GM11168 (cell line): ENCODE results near the gene LPP.

Source experiments
- in situ Hi-C: fragments of 300-500 bp; cut with MboI; formaldehyde crosslinking; loops from one replicate; pipeline ENCODE4 v1.12.0; 2022; ENCODE audit warnings: low sequenced_read_pairs; ENCODE audit not compliant: unreplicated experiment

The LPP gene

GRCh38 chr3:188166441-188166840 lies 12.5 kb downstream of the LPP start:
- in situ Hi-C loops, result no loop called here

- in situ Hi-C loops, result no loop called here
Measured at GRCh38 chr3:188168186-188168585, 14.2 kb downstream of the LPP start.

GRCh38 chr3:188168648-188169047 lies 14.7 kb downstream of the LPP start:
- in situ Hi-C loops, result no loop called here

- in situ Hi-C loops, result no loop called here
Measured at GRCh38 chr3:188169830-188170455, 16.0 kb downstream of the LPP start.

- in situ Hi-C loops, result no loop called here
Measured at GRCh38 chr3:188170461-188171459, 16.8 kb downstream of the LPP start.

GRCh38 chr3:188171682-188172467 lies 17.9 kb downstream of the LPP start:
- in situ Hi-C loops, result no loop called here

GRCh38 chr3:188174317-188175044 lies 20.5 kb downstream of the LPP start:
- in situ Hi-C loops, result no loop called here

GRCh38 chr3:188176476-188176875 lies 22.5 kb downstream of the LPP start:
- in situ Hi-C loops, result no loop called here

GRCh38 chr3:188176884-188177283 lies 22.9 kb downstream of the LPP start:
- in situ Hi-C loops, result no loop called here

GRCh38 chr3:188177721-188178120 lies 23.8 kb downstream of the LPP start:
- in situ Hi-C loops, result no loop called here

- in situ Hi-C loops, result no loop called here
Measured at GRCh38 chr3:188178293-188178936, 24.5 kb downstream of the LPP start.

- in situ Hi-C loops, result no loop called here
Measured at GRCh38 chr3:188179006-188179966, 25.3 kb downstream of the LPP start.

- in situ Hi-C loops, result no loop called here
Measured at GRCh38 chr3:188180114-188180513, 26.2 kb downstream of the LPP start.

GRCh38 chr3:188183452-188183851 lies 29.5 kb downstream of the LPP start:
- in situ Hi-C loops, result no loop called here

GRCh38 chr3:188184160-188184559 lies 30.2 kb downstream of the LPP start:
- in situ Hi-C loops, result no loop called here

GRCh38 chr3:188184649-188185048 lies 30.7 kb downstream of the LPP start:
- in situ Hi-C loops, result no loop called here

GRCh38 chr3:188185717-188186251 lies 31.8 kb downstream of the LPP start:
- in situ Hi-C loops, result no loop called here

- in situ Hi-C loops, result no loop called here
Measured at GRCh38 chr3:188187053-188187452, 33.1 kb downstream of the LPP start.
